T-cell (primary cell): ENCODE measurements around the gene MAGEE1. TPM values are rescaled to one million over a fixed set of nuclear protein-coding genes. Genes with fewer than 3 reads are reported as not detected.

Source experiments
- ATAC-seq, 4 experiments: fragments of 200-7000 bp in 3 of 4; fragments of 150-1000 bp in 1 of 4; cut with Tn5 transposase; replicated peaks in 1 of 4; 1 replicate in 3 of 4; 2 replicates in 1 of 4; pipeline ENCODE4 v1.10.0; 2021; ENCODE audit warnings: moderate library complexity in 3 of 4, mild to moderate bottlenecking in 2 of 4, moderate number of reproducible peaks in 1 of 4
- CTCF ChIA-PET, 2 donors: fragments of 300-600 bp; sonication (Branson Sonifier 250); formaldehyde crosslinking; loops; one replicate each; lab custom pipeline; 2022; ENCODE audit warnings: antibody characterized with exemption in 2 of 2; lab: Charles Lee
- POLR2A ChIA-PET, 2 donors: fragments of 300-600 bp; sonication (Branson Sonifier 250); formaldehyde crosslinking; loops; one replicate each; lab custom pipeline; 2022; ENCODE audit warnings: antibody characterized with exemption in 2 of 2; lab: Charles Lee
- DNase-seq, 35 experiments: peaks; one replicate each; pipeline versions ENCODE4 v3.0.0 to v3.0.0-alpha.2; 2013 to 2023
- H3K27ac ChIP-seq: one replicate; pipeline ENCODE4 v1.5.1; 2013; ENCODE audit warnings: low read length
- H3K27me3 ChIP-seq, 2 experiments: replicated peaks in 1 of 2; 1 replicate in 1 of 2; 2 replicates in 1 of 2; pipeline versions ENCODE4 v1.6.1 to v1.7.0; 2013; ENCODE audit warnings: low read length in 1 of 2, mixed read lengths in 1 of 2; ENCODE audit not compliant: control insufficient read depth in 2 of 2, insufficient read depth in 2 of 2; ENCODE audit errors: extremely low read depth in 1 of 2
- H3K36me3 ChIP-seq, 2 donors: 1 replicate in 1 of 2; 2 replicates in 1 of 2; pipeline versions ENCODE4 v1.6.1 to v1.7.0; 2013; ENCODE audit warnings: low read length in 1 of 2; ENCODE audit not compliant: control insufficient read depth in 2 of 2, insufficient read depth in 1 of 2; ENCODE audit errors: extremely low read depth in 1 of 2
- H3K4me1 ChIP-seq, 2 experiments: 1 replicate in 1 of 2; 2 replicates in 1 of 2; pipeline versions ENCODE4 v1.6.1 to v1.7.0; 2013; ENCODE audit warnings: low read length in 2 of 2, mixed read lengths in 1 of 2; ENCODE audit not compliant: insufficient read depth in 2 of 2, control insufficient read depth in 1 of 2; ENCODE audit errors: extremely low read depth in 1 of 2
- H3K4me3 ChIP-seq, 2 donors: 1 replicate in 1 of 2; 2 replicates in 1 of 2; pipeline versions ENCODE4 v1.5.1 to v1.7.0; 2013; ENCODE audit warnings: mild to moderate bottlenecking in 2 of 2, low read length in 1 of 2, moderate library complexity in 1 of 2; ENCODE audit not compliant: control insufficient read depth in 1 of 2; ENCODE audit errors: extremely low read depth in 1 of 2
- H3K9me3 ChIP-seq: 2 replicates; pipeline ENCODE4 v1.7.0; 2013
- H3K27ac Mint-ChIP-seq, 2 donors: one replicate each; pipeline ENCODE4 v1.8.0; 2020 to 2021; ENCODE audit warnings: mild to moderate bottlenecking in 2 of 2, mixed read lengths in 2 of 2
- H3K27me3 Mint-ChIP-seq, 2 donors: one replicate each; pipeline ENCODE4 v1.8.0; 2021 to 2022; ENCODE audit warnings: mixed read lengths in 2 of 2
- H3K36me3 Mint-ChIP-seq: one replicate; pipeline ENCODE4 v1.8.0; 2021; ENCODE audit warnings: mixed read lengths
- H3K4me1 Mint-ChIP-seq, 3 donors: one replicate each; pipeline ENCODE4 v1.8.0; 2020 to 2022; ENCODE audit warnings: mixed read lengths in 3 of 3, mild to moderate bottlenecking in 1 of 3
- H3K4me3 Mint-ChIP-seq, 3 donors: one replicate each; pipeline ENCODE4 v1.8.0; 2020 to 2022; ENCODE audit warnings: mild to moderate bottlenecking in 3 of 3, mixed read lengths in 3 of 3, moderate library complexity in 3 of 3
- H3K9me3 Mint-ChIP-seq, 3 donors: one replicate each; pipeline ENCODE4 v1.8.0; 2020 to 2022; ENCODE audit warnings: mixed read lengths in 3 of 3
- WGBS: methylation state at CpG from one replicate; pipeline ENCODE4 v1.1.5; 2013; ENCODE audit warnings: missing lambda C conversion rate; ENCODE audit not compliant: insufficient coverage; 5-methylcytosine and 5-hydroxymethylcytosine counted together
- total RNA-seq, 35 experiments: library from RNA in 6 of 35; stranded (reverse) in 6 of 35; fragments of 120-200 nt in 1 of 35; gene quantifications; one replicate each; pipeline versions ENCODE4 v1.2.1 to v1.2.4 and lab custom pipeline; 2013 to 2026

Gene MAGEE1, protein sequence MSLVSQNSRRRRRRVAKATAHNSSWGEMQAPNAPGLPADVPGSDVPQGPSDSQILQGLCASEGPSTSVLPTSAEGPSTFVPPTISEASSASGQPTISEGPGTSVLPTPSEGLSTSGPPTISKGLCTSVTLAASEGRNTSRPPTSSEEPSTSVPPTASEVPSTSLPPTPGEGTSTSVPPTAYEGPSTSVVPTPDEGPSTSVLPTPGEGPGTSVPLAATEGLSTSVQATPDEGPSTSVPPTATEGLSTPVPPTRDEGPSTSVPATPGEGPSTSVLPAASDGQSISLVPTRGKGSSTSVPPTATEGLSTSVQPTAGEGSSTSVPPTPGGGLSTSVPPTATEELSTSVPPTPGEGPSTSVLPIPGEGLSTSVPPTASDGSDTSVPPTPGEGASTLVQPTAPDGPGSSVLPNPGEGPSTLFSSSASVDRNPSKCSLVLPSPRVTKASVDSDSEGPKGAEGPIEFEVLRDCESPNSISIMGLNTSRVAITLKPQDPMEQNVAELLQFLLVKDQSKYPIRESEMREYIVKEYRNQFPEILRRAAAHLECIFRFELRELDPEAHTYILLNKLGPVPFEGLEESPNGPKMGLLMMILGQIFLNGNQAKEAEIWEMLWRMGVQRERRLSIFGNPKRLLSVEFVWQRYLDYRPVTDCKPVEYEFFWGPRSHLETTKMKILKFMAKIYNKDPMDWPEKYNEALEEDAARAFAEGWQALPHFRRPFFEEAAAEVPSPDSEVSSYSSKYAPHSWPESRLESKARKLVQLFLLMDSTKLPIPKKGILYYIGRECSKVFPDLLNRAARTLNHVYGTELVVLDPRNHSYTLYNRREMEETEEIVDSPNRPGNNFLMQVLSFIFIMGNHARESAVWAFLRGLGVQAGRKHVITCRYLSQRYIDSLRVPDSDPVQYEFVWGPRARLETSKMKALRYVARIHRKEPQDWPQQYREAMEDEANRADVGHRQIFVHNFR
- 10 to 100 TPM in 3 of 5 donors, 1 to 10 TPM in 2; 9.8 to 15.5 (median 10.2) TPM for total RNA-seq
- total RNA-seq (2013), result 8.1 TPM
- total RNA-seq (lab: John Stamatoyannopoulos, UW), result 1.6 to 17.7 (median 10.3) reads per million in 29 experiments

DNA sequence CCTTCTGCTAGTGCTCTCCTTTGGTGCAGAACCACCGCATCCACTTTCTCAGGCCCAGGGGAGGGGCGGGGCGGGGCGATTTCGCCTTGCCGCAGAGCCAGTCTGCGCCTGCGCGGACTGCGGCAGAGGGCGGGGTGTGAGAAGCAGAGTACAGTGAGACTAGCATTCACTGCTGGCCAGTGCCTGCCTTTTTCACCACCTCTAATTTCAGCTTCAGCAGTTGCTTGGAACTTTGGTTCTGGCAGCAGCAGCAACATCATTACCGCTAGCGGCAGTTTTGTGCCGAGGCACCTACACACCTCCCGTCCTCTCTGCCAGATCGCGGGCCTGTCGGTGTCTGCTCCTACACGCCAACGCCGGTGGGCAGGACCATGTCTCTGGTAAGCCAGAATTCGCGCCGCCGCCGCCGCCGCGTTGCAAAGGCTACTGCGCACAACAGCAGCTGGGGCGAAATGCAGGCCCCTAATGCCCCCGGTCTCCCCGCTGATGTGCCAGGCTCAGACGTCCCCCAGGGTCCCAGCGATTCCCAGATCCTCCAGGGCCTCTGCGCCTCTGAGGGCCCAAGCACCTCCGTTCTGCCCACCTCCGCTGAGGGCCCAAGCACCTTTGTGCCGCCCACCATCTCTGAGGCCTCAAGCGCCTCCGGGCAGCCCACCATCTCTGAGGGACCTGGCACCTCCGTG, at the start of gene MAGEE1:
TSS of gene MAGEE1 (plus strand) at position 151 of the 683 bp plus-strand sequence. CDS start at position 372, 221 bp downstream.
- WGBS, result 0% methylated on average over 23 of the region's 42 CpGs
- Histone ChIP-seq H3K9me3 (no peaks in the 10 kb centered on the region), H3K4me3 (peak within 1 kb of the TSS; percentile 74 to 92), H3K36me3 (no peaks in the 10 kb centered on the region), H3K4me1 (peaks cover 7 to 27% of the 10 kb centered on the region in 2 experiments), H3K27ac (peak within 1 kb of the TSS; percentile 74), H3K27me3 (no peaks in the 10 kb centered on the region)
- Mint-ChIP-seq H3K36me3 (no peaks in the 10 kb centered on the region), H3K9me3 (no peaks in the 10 kb centered on the region), H3K27me3 (peaks cover 0 to 8% of the 10 kb centered on the region in 2 donors), H3K27ac (peak within 1 kb of the TSS; percentile 87 to 89), H3K4me1 (peaks cover 29 to 44% (median 42%) of the 10 kb centered on the region in 3 donors), H3K4me3 (peak within 1 kb of the TSS; percentile 87 to 89 (median 89))
- ChIA-PET POLR2A (interaction anchor here (0.6 kb wide), 3 partner anchors 1334 to 1872 kb away, joined by 3 to 13 read pairs (median 5); no protein-coding TSS in a partner anchor), CTCF (interaction anchor here in 1 of 2 donors (1.0 kb wide), 1 partner anchor 27 kb away, joined by 3 read pairs; no protein-coding TSS in a partner anchor)
- ATAC-seq (peak; percentile 76 to 81 (median 80)), DNase-seq (peak; percentile 67 to 88 (median 79))

- ATAC-seq (no peak), DNase-seq (no peak)
- Histone ChIP-seq H3K4me1 (no peaks in the 10 kb centered on the region), H3K27me3 (peaks cover 0 to 4% of the 10 kb centered on the region in 2 experiments), H3K36me3 (no peaks in the 10 kb centered on the region), H3K9me3 (no peaks in the 10 kb centered on the region), H3K4me3 (no peak overlapping the region), H3K27ac (no peak overlapping the region)
- CTCF ChIA-PET, result no interaction called here
- Mint-ChIP-seq H3K27me3 (peaks cover 3 to 38% of the 10 kb centered on the region in 2 donors), H3K9me3 (no peaks in the 10 kb centered on the region), H3K27ac (no peak overlapping the region), H3K4me1 (no peaks in the 10 kb centered on the region), H3K4me3 (no peak overlapping the region), H3K36me3 (no peaks in the 10 kb centered on the region)
- POLR2A ChIA-PET, result no interaction called here
These were observed 28.5 kb upstream of the MAGEE1 start for GRCh38 chrX:76398970-76399369.

DNA sequence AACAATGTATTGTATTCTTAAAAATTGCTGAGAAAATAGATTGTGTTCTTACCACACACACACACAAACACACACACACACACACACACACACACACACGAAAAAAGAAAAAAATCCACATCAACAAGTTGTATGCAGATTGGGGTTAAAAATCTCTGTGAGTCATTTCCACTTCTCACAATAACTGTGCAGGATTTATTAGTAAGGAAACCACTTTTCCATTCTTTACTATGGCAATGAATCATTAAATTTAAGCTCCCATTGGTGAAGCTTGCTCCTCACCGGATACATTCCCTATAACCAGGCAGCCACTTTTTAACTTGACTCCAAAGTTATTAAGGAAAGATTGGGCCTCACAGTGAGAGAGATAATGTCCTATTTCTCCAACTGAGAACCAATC, 19.7 kb upstream of the MAGEE1 start:
- Histone ChIP-seq H3K4me1 (no peaks in the 10 kb centered on the region), H3K9me3 (no peaks in the 10 kb centered on the region), H3K27me3 (no peaks in the 10 kb centered on the region), H3K4me3 (no peak overlapping the region), H3K27ac (no peak overlapping the region), H3K36me3 (no peaks in the 10 kb centered on the region)
- no peak for DNase-seq
- POLR2A ChIA-PET, result no interaction called here
- CTCF ChIA-PET, result no interaction called here
- Mint-ChIP-seq H3K36me3 (no peaks in the 10 kb centered on the region), H3K27me3 (peaks cover 0 to 15% of the 10 kb centered on the region in 2 donors), H3K27ac (no peak overlapping the region), H3K4me3 (no peak overlapping the region), H3K4me1 (no peaks in the 10 kb centered on the region), H3K9me3 (no peaks in the 10 kb centered on the region)
- no CpG with 5 or more reads among the region's 2 CpGs for WGBS
- no peak for ATAC-seq

DNA sequence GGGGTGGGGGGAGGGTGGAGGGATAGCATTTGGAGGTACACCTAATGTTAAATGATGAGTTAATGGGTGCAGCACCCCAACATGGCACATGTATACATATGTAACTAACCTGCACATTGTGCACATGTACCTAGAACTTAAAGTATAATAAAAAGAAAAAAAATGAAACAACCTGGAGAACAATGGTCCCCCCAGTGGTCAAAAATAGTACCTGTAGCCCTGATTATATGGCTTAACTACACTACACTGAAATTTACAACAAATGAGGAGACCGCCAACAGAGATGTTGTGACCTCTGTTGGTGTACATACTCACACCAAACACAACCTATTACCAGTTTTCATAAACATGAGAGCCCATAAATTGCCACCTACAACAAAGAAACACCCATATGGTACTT, 7.3 kb upstream of the MAGEE1 start:
- Histone ChIP-seq H3K27ac (no peak overlapping the region), H3K4me3 (no peak overlapping the region), H3K36me3 (no peaks in the 10 kb centered on the region), H3K4me1 (no peaks in the 10 kb centered on the region), H3K27me3 (no peaks in the 10 kb centered on the region), H3K9me3 (no peaks in the 10 kb centered on the region)
- Mint-ChIP-seq H3K9me3 (no peaks in the 10 kb centered on the region), H3K36me3 (no peaks in the 10 kb centered on the region), H3K27me3 (peaks cover 0 to 7% of the 10 kb centered on the region in 2 donors), H3K4me1 (peaks cover 6 to 9% (median 8%) of the 10 kb centered on the region in 3 donors), H3K4me3 (no peak overlapping the region), H3K27ac (no peak overlapping the region)
- no CpG with 5 or more reads among the region's 1 CpG for WGBS
- CTCF ChIA-PET, result no interaction called here
- POLR2A ChIA-PET, result no interaction called here
- DNase-seq (peak in 1 of 35 experiments; percentile 18), ATAC-seq (peak in 1 of 4 experiments; percentile 42)

DNA sequence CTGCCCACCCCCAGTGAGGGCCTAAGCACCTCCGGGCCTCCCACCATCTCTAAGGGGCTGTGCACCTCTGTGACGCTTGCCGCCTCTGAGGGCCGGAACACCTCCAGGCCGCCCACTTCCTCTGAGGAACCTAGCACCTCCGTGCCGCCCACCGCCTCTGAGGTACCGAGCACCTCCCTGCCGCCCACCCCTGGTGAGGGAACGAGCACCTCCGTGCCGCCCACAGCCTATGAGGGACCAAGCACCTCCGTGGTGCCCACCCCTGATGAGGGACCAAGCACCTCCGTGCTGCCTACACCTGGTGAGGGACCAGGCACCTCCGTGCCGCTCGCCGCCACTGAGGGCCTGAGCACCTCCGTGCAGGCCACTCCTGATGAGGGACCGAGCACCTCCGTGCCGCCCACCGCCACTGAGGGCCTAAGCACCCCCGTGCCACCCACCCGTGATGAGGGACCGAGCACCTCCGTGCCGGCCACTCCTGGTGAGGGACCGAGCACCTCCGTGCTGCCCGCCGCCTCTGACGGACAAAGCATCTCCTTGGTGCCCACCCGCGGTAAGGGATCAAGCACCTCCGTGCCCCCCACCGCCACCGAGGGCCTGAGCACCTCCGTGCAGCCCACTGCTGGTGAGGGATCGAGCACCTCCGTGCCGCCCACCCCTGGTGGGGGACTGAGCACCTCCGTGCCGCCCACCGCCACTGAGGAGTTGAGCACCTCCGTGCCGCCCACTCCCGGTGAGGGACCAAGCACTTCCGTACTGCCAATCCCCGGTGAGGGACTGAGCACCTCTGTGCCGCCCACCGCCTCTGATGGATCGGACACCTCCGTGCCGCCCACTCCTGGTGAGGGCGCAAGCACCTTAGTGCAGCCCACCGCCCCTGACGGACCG, 977 bp downstream of the MAGEE1 start:
- DNase-seq (peak; percentile 17 to 66 (median 49)), ATAC-seq (peak; percentile 81 to 88 (median 85))
- H3K9me3 ChIP-seq, result no peaks in the 10 kb centered on the region
- no peaks in the 10 kb centered on the region for H3K27me3 ChIP-seq
- Mint-ChIP-seq H3K4me1 (peaks cover 36 to 47% (median 46%) of the 10 kb centered on the region in 3 donors), H3K27me3 (peaks cover 0 to 7% of the 10 kb centered on the region in 2 donors), H3K27ac (peak overlapping the region; percentile 87 to 89), H3K4me3 (peak overlapping the region; percentile 87 to 89 (median 89)), H3K9me3 (no peaks in the 10 kb centered on the region), H3K36me3 (no peaks in the 10 kb centered on the region)
- H3K36me3 ChIP-seq, result no peaks in the 10 kb centered on the region
- ChIA-PET CTCF (no interaction called here), POLR2A (no interaction called here)
- peak overlapping the region; percentile 74 to 92 for H3K4me3 ChIP-seq
- H3K4me1 ChIP-seq, result peaks cover 7 to 27% of the 10 kb centered on the region in 2 experiments
- 33% methylated on average over 49 of the region's 60 CpGs for WGBS
- peak overlapping the region; percentile 74 for H3K27ac ChIP-seq
